ENCODE data around the gene EP400. TPM values are rescaled to one million over a fixed set of nuclear protein-coding genes. Genes with fewer than 3 reads are reported as not detected.

The EP400 gene
- total and polyA plus RNA-seq, 2 of the 8 experiments (the other 6 are each of a cell fraction or from before 2014, with no cell fraction given): 13.1 to 69.7 TPM

DNA sequence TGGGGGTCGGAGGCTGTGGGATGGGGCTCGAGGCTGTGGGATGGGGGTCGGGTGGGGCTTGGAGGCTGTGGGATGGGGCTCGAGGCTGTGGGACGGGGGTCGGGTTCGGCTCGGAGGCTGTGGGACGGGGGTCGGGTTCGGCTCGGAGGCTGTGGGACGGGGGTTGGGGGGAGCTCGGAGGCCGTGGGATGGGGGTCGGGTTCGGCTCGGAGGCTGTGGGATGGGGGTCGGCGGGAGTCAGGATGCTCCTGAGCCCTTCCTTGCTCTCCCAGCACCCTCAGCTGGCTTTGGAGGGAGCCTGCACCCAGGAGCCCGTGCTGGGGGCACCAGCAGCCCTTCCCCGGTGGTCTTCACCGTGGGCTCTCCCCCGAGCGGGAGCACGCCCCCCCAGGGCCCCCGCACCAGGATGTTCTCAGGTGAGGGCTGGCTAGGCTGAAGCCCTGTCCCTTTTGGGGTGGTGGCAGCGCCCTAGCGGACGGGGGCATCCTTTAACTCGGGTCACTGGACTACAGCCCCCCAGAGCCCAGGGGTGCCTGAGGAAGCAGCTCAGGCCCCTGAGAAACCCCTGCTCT, 32.5 kb upstream of the EP400 start:
- WGBS, 2 experiments (ENCODE audit: extremely low coverage in 1 of 2, insufficient coverage in 1 of 2, insufficient read length in 1 of 2, insufficient replicate concordance in 2 of 2, low coverage in 1 of 2, low lambda C conversion rate in 2 of 2, missing lambda C conversion rate in 1 of 2): 87% methylated on average over 6 of the region's 31 CpGs; no CpG with 5 or more reads in 1 of the 2 experiments
- FAIRE-seq (no peak), DNase-seq (ENCODE audit: low read depth in 1 of 2, low spot score in 2 of 2) (no peak)
- Histone ChIP-seq H3K4ac (replicated peaks; ENCODE audit: insufficient read length, low read depth, low read length) (no peak overlapping the region), H3K9me3 (ENCODE audit: insufficient read depth in 2 of 2, low read depth in 1 of 2, low read length in 1 of 2) (no peaks in the 10 kb centered on the region), H3K23ac (ENCODE audit: insufficient read length) (no peak overlapping the region), H2BK12ac (ENCODE audit: low read depth, low read length) (no peak overlapping the region), H3K14ac (ENCODE audit: insufficient read length) (no peak overlapping the region), H3K79me1 (ENCODE audit: low read depth, low read length) (no peaks in the 10 kb centered on the region), H3K4me2 (ENCODE audit: insufficient read depth in 1 of 2, low read depth in 2 of 2, low read length in 2 of 2) (no peak overlapping the region), H2AFZ (ENCODE audit: low read length) (no peak overlapping the region), H3K56ac (replicated peaks; ENCODE audit: insufficient read length, low read depth, low read length) (no peak overlapping the region), H3K79me2 (ENCODE audit: control insufficient read depth in 1 of 2, insufficient read depth in 2 of 2, low read length in 2 of 2) (no peaks in the 10 kb centered on the region), H3K27ac (ENCODE audit: low read depth, low read length) (no peak overlapping the region), H2BK120ac (replicated peaks; ENCODE audit: low read depth, low read length) (no peak overlapping the region), H4K5ac (ENCODE audit: insufficient read length, low read depth, low read length) (no peak overlapping the region), H2BK5ac (ENCODE audit: low read depth, low read length) (no peak overlapping the region), H3K4me1 (replicated peaks in 1 of 4; ENCODE audit: control insufficient read depth in 3 of 4, insufficient read depth in 4 of 4, low read length in 3 of 4) (no peaks in the 10 kb centered on the region), H4K8ac (ENCODE audit: extremely low read depth, insufficient read depth, low read length) (peak overlapping the region; percentile 35; the same call in 1 of the 2 replicates), H3K4me3 (ENCODE audit: extremely low read depth in 1 of 4, insufficient read depth in 2 of 4, low read depth in 3 of 4, low read length in 4 of 4) (no peak overlapping the region), H2BK15ac (ENCODE audit: low read length) (no peak overlapping the region), H2BK20ac (ENCODE audit: low read length) (no peak overlapping the region), H4K91ac (replicated peaks; ENCODE audit: insufficient read length, low read length) (no peak overlapping the region), H3K36me3 (ENCODE audit: control insufficient read depth in 2 of 4, insufficient read depth in 4 of 4, low read length in 3 of 4) (peaks cover 9 to 57% (median 30%) of the 10 kb centered on the region in 4 experiments), H4K20me1 (replicated peaks in 1 of 2; ENCODE audit: control insufficient read depth in 1 of 2, insufficient read depth in 2 of 2, low read length in 2 of 2) (peaks cover 0 to 10% of the 10 kb centered on the region in 2 experiments), H3K27me3 (replicated peaks in 1 of 4; ENCODE audit: control insufficient read depth in 3 of 4, extremely low read depth in 1 of 4, insufficient read depth in 3 of 4, low read length in 3 of 4) (no peaks in the 10 kb centered on the region), H3K18ac (ENCODE audit: extremely low read depth, low read length) (no peak overlapping the region), H2AK5ac (ENCODE audit: low read depth, low read length) (no peak overlapping the region), H3K9ac (replicated peaks in 1 of 4; ENCODE audit: extremely low read depth in 1 of 4, low read depth in 3 of 4, low read length in 3 of 4) (no peak overlapping the region), H3K23me2 (ENCODE audit: low read depth, low read length) (peaks cover 4% of the 10 kb centered on the region; the same call in 1 of the 2 replicates)
- CTCF ChIA-PET (ENCODE audit: partially characterized antibody): interaction anchor here (1.6 kb wide), 1 partner anchor 10 kb away, joined by 6 read pairs; no protein-coding TSS in a partner anchor
- POLR2A ChIA-PET (ENCODE audit: partially characterized antibody): interaction anchor here (0.9 to 4.8 kb wide), 4 partner anchors 11 to 33 kb away, joined by 3 to 33 read pairs (median 4); partner anchors contain the start of genes EP400 and PUS1
- TF ChIP-seq TAF7 (optimal IDR thresholded peaks at IDR 0.05; ENCODE audit: borderline replicate concordance, low read depth, low read length) (no peak), TCF12 (IDR thresholded peaks at IDR 0.05; ENCODE audit: low read depth, low read length) (no peak), BRCA1 (IDR thresholded peaks at IDR 0.05; ENCODE audit: low read depth, low read length) (no peak), ZNF274 (IDR thresholded peaks at IDR 0.05; ENCODE audit: borderline replicate concordance, extremely low read depth, low read length) (no peak), HDAC2 (IDR thresholded peaks at IDR 0.05; ENCODE audit: borderline replicate concordance in 1 of 2, low read depth in 2 of 2, low read length in 2 of 2) (no peak), EZH2 (IDR thresholded peaks at IDR 0.05; ENCODE audit: low read depth, low read length, severe bottlenecking) (no peak), POLR2AphosphoS5 (IDR thresholded peaks at IDR 0.05; ENCODE audit: low read depth, low read length) (no peak), YY1 (IDR thresholded peaks at IDR 0.05; ENCODE audit: low read depth, low read length) (no peak), RBBP5 (IDR thresholded peaks at IDR 0.05; ENCODE audit: borderline replicate concordance, low read depth, low read length) (no peak), TBP (IDR thresholded peaks at IDR 0.05; ENCODE audit: low read depth, low read length) (no peak), POLR2A (IDR thresholded peaks at IDR 0.05; ENCODE audit: control extremely low read depth in 1 of 2, low read depth in 2 of 2, low read length in 2 of 2) (no peak)

Data from H1 (cell line).